ENCODE measurements around the gene LMX1B. TPM values are rescaled to one million over a fixed set of nuclear protein-coding genes. Genes with fewer than 3 reads are reported as not detected.
A peak's percentile ranks its signal among the peaks of the same experiment; 100 is the strongest.

The LMX1B gene
- polyA plus RNA-seq (2013, experiment 1 of 2): 0.22 TPM
- 0.18 TPM for polyA plus RNA-seq (2013, experiment 2 of 2)

DNA sequence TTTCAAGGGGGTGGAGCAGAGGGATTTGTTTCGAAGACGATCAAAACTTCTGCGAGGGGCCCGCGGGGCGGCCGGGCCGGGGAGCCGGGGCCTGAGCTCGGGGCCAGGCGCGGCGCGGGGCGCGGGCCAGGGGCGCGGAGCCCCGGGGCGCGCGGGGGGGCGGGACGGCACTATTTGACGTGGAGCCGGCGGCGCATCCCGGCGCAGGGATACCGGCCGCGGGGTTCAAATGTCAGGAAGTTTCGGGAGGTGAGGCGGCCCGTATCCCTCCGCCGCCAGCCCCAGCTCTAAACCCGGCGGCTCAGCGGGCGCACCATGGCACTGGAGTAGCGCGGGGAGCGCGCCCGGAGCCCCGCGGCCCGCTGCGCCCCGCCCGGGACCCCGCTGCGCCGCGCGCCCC lies at the start of gene LMX1B:
Gene LMX1B, plus strand, starts transcription at position 278 of the 400 bp plus-strand sequence. CDS start 522 bp downstream, outside the sequence.
- peaks cover 0 to 5% of the 10 kb centered on the region in 2 donors for H3K9me3 ChIP-seq (replicated peaks in 1 of 2; ENCODE audit: control insufficient read depth in 2 of 2, insufficient read depth in 1 of 2, low read depth in 1 of 2, low read length in 2 of 2)
- peak within 1 kb of the TSS; percentile 84 for H2BK12ac ChIP-seq (ENCODE audit: low read length)
- peak within 1 kb of the TSS; percentile 85 for H2AFZ ChIP-seq (ENCODE audit: low read length)
- H2BK15ac ChIP-seq (ENCODE audit: low read length): peak within 1 kb of the TSS; percentile 97
- H4K8ac ChIP-seq (ENCODE audit: low read depth, low read length): no peak within 1 kb of the TSS
- no peak within 1 kb of the TSS for H4K91ac ChIP-seq (ENCODE audit: low read depth, low read length, poor library complexity)
- H2BK5ac ChIP-seq (ENCODE audit: low read length): peak within 1 kb of the TSS; percentile 53
- peaks cover 71 to 96% (median 93%) of the 10 kb centered on the region in 3 experiments for H3K27me3 ChIP-seq (ENCODE audit: control insufficient read depth in 3 of 3, insufficient read depth in 3 of 3, low read depth in 1 of 3, low read length in 3 of 3)
- H3K9ac ChIP-seq (ENCODE audit: low read depth, low read length, poor library complexity): peak within 1 kb of the TSS; percentile 44
- H2AK5ac ChIP-seq (ENCODE audit: low read depth, low read length): peak within 1 kb of the TSS; percentile 94
- WGBS, 2 donors (ENCODE audit: extremely low coverage in 2 of 2, insufficient read length in 2 of 2, insufficient replicate concordance in 1 of 2): no CpG with 5 or more reads among the region's 58 CpGs
- H3K27ac ChIP-seq (replicated peaks; ENCODE audit: low read length): no peak within 1 kb of the TSS
- H3K4me3 ChIP-seq (ENCODE audit: low read length in 2 of 2): peak within 1 kb of the TSS; percentile 19 to 61
- H3K4me2 ChIP-seq (ENCODE audit: insufficient read depth, low read length, poor library complexity, severe bottlenecking): peak within 1 kb of the TSS; percentile 73
- H3K79me1 ChIP-seq (ENCODE audit: low read depth, low read length): no peaks in the 10 kb centered on the region
- H3K4me1 ChIP-seq (ENCODE audit: control insufficient read depth in 2 of 2, insufficient read depth in 1 of 2, low read depth in 1 of 2, low read length in 2 of 2): peaks cover 6 to 20% of the 10 kb centered on the region in 2 donors
- peak within 1 kb of the TSS; percentile 94 for H3K18ac ChIP-seq (ENCODE audit: low read length)
- H3K14ac ChIP-seq (ENCODE audit: low read length): peak within 1 kb of the TSS; percentile 56
- H3K36me3 ChIP-seq (replicated peaks in 1 of 2; ENCODE audit: control insufficient read depth in 2 of 2, insufficient read depth in 2 of 2, low read length in 2 of 2): no peaks in the 10 kb centered on the region
- no peak within 1 kb of the TSS for H2BK120ac ChIP-seq (ENCODE audit: low read depth, low read length)
- no peak within 1 kb of the TSS for H3K4ac ChIP-seq (ENCODE audit: low read length)
- H3K23ac ChIP-seq (ENCODE audit: low read depth, low read length, poor library complexity): peak within 1 kb of the TSS; percentile 73
- DNase-seq (ENCODE audit: low spot score): no peak

DNA sequence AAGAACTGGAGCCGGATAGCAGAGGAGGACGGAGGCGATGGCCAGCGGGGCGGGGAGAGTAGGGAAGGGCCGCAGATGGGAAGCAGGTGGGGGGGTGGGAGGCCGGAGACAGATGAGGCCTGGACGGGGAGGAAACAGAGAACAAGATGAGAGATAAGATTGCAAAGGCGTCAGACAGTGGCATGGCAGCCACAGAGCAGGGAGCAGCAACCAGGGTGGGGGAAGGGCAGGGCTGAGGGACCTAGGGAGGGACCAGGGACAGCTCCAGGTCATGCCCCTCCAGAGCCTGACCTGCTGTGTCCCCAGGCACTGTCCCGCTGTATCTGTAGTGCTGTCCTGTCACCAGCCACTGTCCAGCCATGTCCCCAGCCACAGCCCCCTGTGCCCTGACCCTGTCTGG lies 49.6 kb upstream of the LMX1B start:
- no peak overlapping the region for H2BK120ac ChIP-seq (ENCODE audit: low read depth, low read length)
- no peak overlapping the region for H2BK15ac ChIP-seq (ENCODE audit: low read length)
- H2BK12ac ChIP-seq (ENCODE audit: low read length): no peak overlapping the region
- H3K4me3 ChIP-seq (ENCODE audit: low read length in 2 of 2): peak overlapping the region in 1 of 2 donors; percentile 12
- H2BK5ac ChIP-seq (ENCODE audit: low read length): no peak overlapping the region
- no peak overlapping the region for H4K8ac ChIP-seq (ENCODE audit: low read depth, low read length)
- H3K4me1 ChIP-seq (ENCODE audit: control insufficient read depth in 2 of 2, insufficient read depth in 1 of 2, low read depth in 1 of 2, low read length in 2 of 2): peaks cover 0 to 1% of the 10 kb centered on the region in 2 donors
- peaks cover 0 to 42% (median 2%) of the 10 kb centered on the region in 3 experiments for H3K27me3 ChIP-seq (ENCODE audit: control insufficient read depth in 3 of 3, insufficient read depth in 3 of 3, low read depth in 1 of 3, low read length in 3 of 3)
- no peak overlapping the region for H2AK5ac ChIP-seq (ENCODE audit: low read depth, low read length)
- no peak overlapping the region for H3K23ac ChIP-seq (ENCODE audit: low read depth, low read length, poor library complexity)
- no peaks in the 10 kb centered on the region for H3K9me3 ChIP-seq (replicated peaks in 1 of 2; ENCODE audit: control insufficient read depth in 2 of 2, insufficient read depth in 1 of 2, low read depth in 1 of 2, low read length in 2 of 2)
- no peak overlapping the region for H3K4ac ChIP-seq (ENCODE audit: low read length)
- H3K79me1 ChIP-seq (ENCODE audit: low read depth, low read length): no peaks in the 10 kb centered on the region
- H3K4me2 ChIP-seq (ENCODE audit: insufficient read depth, low read length, poor library complexity, severe bottlenecking): no peak overlapping the region
- H2AFZ ChIP-seq (ENCODE audit: low read length): no peak overlapping the region
- no peaks in the 10 kb centered on the region for H3K36me3 ChIP-seq (replicated peaks in 1 of 2; ENCODE audit: control insufficient read depth in 2 of 2, insufficient read depth in 2 of 2, low read length in 2 of 2)
- DNase-seq (ENCODE audit: low spot score): no peak
- peak overlapping the region; percentile 25 for H3K14ac ChIP-seq (ENCODE audit: low read length)
- no peak overlapping the region for H4K91ac ChIP-seq (ENCODE audit: low read depth, low read length, poor library complexity)
- H3K18ac ChIP-seq (ENCODE audit: low read length): no peak overlapping the region
- no CpG with 5 or more reads among the region's 10 CpGs for WGBS, 2 donors (ENCODE audit: extremely low coverage in 2 of 2, insufficient read length in 2 of 2, insufficient replicate concordance in 1 of 2)
- peak overlapping the region; percentile 17 for H3K9ac ChIP-seq (ENCODE audit: low read depth, low read length, poor library complexity)
- H3K27ac ChIP-seq (replicated peaks; ENCODE audit: low read length): no peak overlapping the region

DNA sequence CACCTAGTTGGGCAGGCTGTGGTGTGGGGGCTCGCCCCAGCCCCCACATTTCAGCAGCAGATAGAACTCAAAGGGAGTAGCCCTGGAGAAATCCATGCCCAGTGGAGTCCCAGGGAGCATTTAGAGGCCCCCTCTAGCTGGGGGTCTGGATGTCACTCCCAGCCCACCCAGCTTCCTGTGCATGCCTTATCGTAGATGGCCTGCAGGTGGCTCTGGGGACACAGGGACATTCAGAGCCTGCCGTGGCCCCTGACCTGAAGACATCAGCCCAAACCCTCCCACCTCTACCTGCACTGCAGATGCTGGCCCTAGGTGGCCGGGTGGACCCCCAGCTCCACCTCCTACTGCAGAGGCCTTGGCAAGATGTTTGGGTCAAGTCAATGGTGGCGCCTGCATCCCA lies 49.0 kb upstream of the LMX1B start:
- H3K36me3 ChIP-seq (replicated peaks in 1 of 2; ENCODE audit: control insufficient read depth in 2 of 2, insufficient read depth in 2 of 2, low read length in 2 of 2): no peaks in the 10 kb centered on the region
- peak overlapping the region; percentile 17 for H3K9ac ChIP-seq (ENCODE audit: low read depth, low read length, poor library complexity)
- peaks cover 0 to 1% of the 10 kb centered on the region in 2 donors for H3K4me1 ChIP-seq (ENCODE audit: control insufficient read depth in 2 of 2, insufficient read depth in 1 of 2, low read depth in 1 of 2, low read length in 2 of 2)
- no peak overlapping the region for H3K14ac ChIP-seq (ENCODE audit: low read length)
- no peak overlapping the region for H2BK120ac ChIP-seq (ENCODE audit: low read depth, low read length)
- no peak overlapping the region for H3K23ac ChIP-seq (ENCODE audit: low read depth, low read length, poor library complexity)
- H3K79me1 ChIP-seq (ENCODE audit: low read depth, low read length): no peaks in the 10 kb centered on the region
- peak overlapping the region; percentile 66 for H2AK5ac ChIP-seq (ENCODE audit: low read depth, low read length)
- H3K27ac ChIP-seq (replicated peaks; ENCODE audit: low read length): no peak overlapping the region
- H3K9me3 ChIP-seq (replicated peaks in 1 of 2; ENCODE audit: control insufficient read depth in 2 of 2, insufficient read depth in 1 of 2, low read depth in 1 of 2, low read length in 2 of 2): no peaks in the 10 kb centered on the region
- DNase-seq (ENCODE audit: low spot score): no peak
- no peak overlapping the region for H3K4ac ChIP-seq (ENCODE audit: low read length)
- no peak overlapping the region for H2BK12ac ChIP-seq (ENCODE audit: low read length)
- no peak overlapping the region for H2BK15ac ChIP-seq (ENCODE audit: low read length)
- H3K4me3 ChIP-seq (ENCODE audit: low read length in 2 of 2): peak overlapping the region in 1 of 2 donors; percentile 12
- no peak overlapping the region for H3K4me2 ChIP-seq (ENCODE audit: insufficient read depth, low read length, poor library complexity, severe bottlenecking)
- no peak overlapping the region for H3K18ac ChIP-seq (ENCODE audit: low read length)
- H3K27me3 ChIP-seq (ENCODE audit: control insufficient read depth in 3 of 3, insufficient read depth in 3 of 3, low read depth in 1 of 3, low read length in 3 of 3): peaks cover 0 to 42% (median 2%) of the 10 kb centered on the region in 3 experiments
- no peak overlapping the region for H2BK5ac ChIP-seq (ENCODE audit: low read length)
- no peak overlapping the region for H4K8ac ChIP-seq (ENCODE audit: low read depth, low read length)
- H4K91ac ChIP-seq (ENCODE audit: low read depth, low read length, poor library complexity): no peak overlapping the region
- no CpG with 5 or more reads among the region's 5 CpGs for WGBS, 2 donors (ENCODE audit: extremely low coverage in 2 of 2, insufficient read length in 2 of 2, insufficient replicate concordance in 1 of 2)
- H2AFZ ChIP-seq (ENCODE audit: low read length): no peak overlapping the region

DNA sequence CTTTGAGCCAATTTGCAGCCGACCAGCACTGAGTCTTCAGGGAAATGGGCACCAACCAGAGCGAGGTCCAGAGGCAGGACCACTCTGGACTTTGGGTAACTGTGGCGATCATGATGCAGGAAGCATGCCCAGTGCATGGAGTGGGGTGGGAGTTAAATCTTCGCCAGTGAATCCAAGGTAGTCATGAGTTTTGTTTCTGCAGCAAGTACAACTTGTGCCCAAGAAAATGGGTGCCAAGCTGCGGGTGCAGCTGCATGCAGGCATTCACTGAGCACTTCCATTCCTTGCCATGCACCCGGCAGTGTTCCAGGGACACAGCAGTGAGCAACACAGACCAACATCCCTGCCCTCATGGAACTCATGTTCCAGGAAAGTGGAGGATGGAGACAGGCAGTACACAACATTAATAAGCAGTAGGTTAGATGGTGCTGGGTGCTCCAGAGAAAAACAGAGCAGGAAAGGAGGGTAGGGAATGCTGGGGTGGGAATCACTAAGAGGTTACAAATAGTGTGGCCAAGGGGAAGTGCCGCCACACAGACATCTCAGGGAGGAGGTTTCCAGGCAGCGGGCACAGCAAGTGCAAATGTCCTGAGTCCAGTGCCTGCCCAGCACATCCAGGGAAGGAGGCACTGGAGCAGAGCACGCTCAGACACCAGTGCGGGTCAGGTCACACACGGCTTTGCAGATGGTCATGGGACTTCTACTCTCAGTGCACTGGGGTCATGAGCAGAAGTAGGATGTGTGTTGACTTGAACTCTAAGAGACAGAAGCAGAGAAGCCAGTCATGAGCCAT lies 48.2 kb upstream of the LMX1B start:
- H2AFZ ChIP-seq (ENCODE audit: low read length): no peak overlapping the region
- peaks cover 0 to 1% of the 10 kb centered on the region in 2 donors for H3K4me1 ChIP-seq (ENCODE audit: control insufficient read depth in 2 of 2, insufficient read depth in 1 of 2, low read depth in 1 of 2, low read length in 2 of 2)
- H3K27me3 ChIP-seq (ENCODE audit: control insufficient read depth in 3 of 3, insufficient read depth in 3 of 3, low read depth in 1 of 3, low read length in 3 of 3): peaks cover 0 to 38% (median 2%) of the 10 kb centered on the region in 3 experiments
- H4K91ac ChIP-seq (ENCODE audit: low read depth, low read length, poor library complexity): no peak overlapping the region
- no peak overlapping the region for H2AK5ac ChIP-seq (ENCODE audit: low read depth, low read length)
- no peak overlapping the region for H2BK120ac ChIP-seq (ENCODE audit: low read depth, low read length)
- no peak for DNase-seq (ENCODE audit: low spot score)
- H3K9me3 ChIP-seq (replicated peaks in 1 of 2; ENCODE audit: control insufficient read depth in 2 of 2, insufficient read depth in 1 of 2, low read depth in 1 of 2, low read length in 2 of 2): no peaks in the 10 kb centered on the region
- H3K18ac ChIP-seq (ENCODE audit: low read length): no peak overlapping the region
- no peaks in the 10 kb centered on the region for H3K36me3 ChIP-seq (replicated peaks in 1 of 2; ENCODE audit: control insufficient read depth in 2 of 2, insufficient read depth in 2 of 2, low read length in 2 of 2)
- H3K14ac ChIP-seq (ENCODE audit: low read length): peak overlapping the region; percentile 79
- H3K79me1 ChIP-seq (ENCODE audit: low read depth, low read length): no peaks in the 10 kb centered on the region
- H3K4me3 ChIP-seq (ENCODE audit: low read length in 2 of 2): no peak overlapping the region
- H2BK5ac ChIP-seq (ENCODE audit: low read length): no peak overlapping the region
- H3K27ac ChIP-seq (replicated peaks; ENCODE audit: low read length): no peak overlapping the region
- peak overlapping the region; percentile 66 for H4K8ac ChIP-seq (ENCODE audit: low read depth, low read length)
- no peak overlapping the region for H3K9ac ChIP-seq (ENCODE audit: low read depth, low read length, poor library complexity)
- H3K4ac ChIP-seq (ENCODE audit: low read length): no peak overlapping the region
- H3K4me2 ChIP-seq (ENCODE audit: insufficient read depth, low read length, poor library complexity, severe bottlenecking): no peak overlapping the region
- WGBS, 2 donors (ENCODE audit: extremely low coverage in 2 of 2, insufficient read length in 2 of 2, insufficient replicate concordance in 1 of 2): no CpG with 5 or more reads among the region's 11 CpGs
- H3K23ac ChIP-seq (ENCODE audit: low read depth, low read length, poor library complexity): peak overlapping the region; percentile 37
- no peak overlapping the region for H2BK15ac ChIP-seq (ENCODE audit: low read length)
- H2BK12ac ChIP-seq (ENCODE audit: low read length): no peak overlapping the region
